Activated T-helper 9 cell treated with anti-CD3 and anti-CD28 coated beads, Interleukin-2, amount 50 U/mL, for 16 hours (primary cell): Measurements from ENCODE around the gene PKP4.
"Not testable (repeated sequence)": the region's sequence is repeated elsewhere in the genome, so short reads cannot be mapped to it uniquely, and the experiment has no call there.

Source experiments
- DNase-seq: peaks from one replicate; pipeline ENCODE4 v3.0.0-alpha.2; 2020; ENCODE audit warnings: low read depth

PKP4 gene

DNA sequence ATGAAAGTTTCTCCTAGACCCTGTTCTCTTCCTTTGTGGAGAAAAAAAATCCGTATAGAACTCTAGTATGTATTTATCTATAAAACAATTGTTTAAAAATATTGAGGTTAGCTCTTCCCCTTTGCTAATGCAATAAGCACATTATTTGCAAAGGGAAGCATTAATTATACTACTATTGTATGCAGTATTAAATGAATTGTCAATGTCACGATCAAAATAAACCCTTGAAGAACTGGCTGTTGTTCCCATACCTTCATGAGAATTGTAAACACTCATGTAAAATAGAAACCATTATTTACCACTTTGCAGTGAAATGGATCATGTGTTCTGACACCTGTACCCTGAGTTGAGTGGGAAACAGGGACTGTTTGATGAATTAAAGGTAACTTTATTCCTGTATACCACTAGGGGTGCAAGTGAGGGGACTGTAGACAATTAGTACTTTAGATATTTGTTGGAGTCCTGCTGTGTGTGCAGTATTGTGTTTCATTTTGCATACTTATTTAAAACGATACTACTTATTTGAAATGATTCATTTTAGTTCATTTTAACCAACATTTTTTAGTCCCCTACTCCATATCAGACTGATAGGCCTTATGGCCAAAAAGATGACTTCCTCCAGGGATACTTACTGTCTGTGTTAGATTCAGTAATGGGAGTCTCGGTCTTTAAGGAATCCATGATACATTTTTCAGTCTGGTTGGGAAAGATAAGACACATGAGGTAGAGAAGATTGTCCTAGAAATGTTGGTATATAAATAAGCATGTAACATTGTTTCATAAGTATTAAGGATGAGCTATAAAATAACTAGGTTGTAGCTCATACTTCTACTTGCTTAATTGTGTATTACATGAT, 7.9 kb downstream of the PKP4 start:
- DNase-seq = no peak

DNA sequence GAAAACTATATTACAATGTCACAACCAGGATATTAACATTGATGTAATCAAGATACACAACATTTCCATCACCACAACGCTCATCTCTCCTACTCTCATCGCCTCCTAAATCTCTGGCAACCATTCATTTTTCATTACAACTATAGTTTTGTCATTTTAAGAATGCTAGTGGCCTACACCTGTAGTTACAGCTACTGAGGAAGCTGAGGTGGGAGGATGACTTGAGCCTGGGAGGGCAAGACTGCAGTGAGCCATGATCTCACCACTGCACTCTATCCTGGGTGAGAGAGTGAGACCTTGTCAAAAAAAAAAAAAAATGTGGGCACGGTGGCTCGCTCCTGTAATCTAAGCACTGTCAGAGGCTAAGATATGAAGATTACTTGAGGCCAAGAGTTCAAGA, 10.5 kb downstream of the PKP4 start:
- no peak for DNase-seq

DNA sequence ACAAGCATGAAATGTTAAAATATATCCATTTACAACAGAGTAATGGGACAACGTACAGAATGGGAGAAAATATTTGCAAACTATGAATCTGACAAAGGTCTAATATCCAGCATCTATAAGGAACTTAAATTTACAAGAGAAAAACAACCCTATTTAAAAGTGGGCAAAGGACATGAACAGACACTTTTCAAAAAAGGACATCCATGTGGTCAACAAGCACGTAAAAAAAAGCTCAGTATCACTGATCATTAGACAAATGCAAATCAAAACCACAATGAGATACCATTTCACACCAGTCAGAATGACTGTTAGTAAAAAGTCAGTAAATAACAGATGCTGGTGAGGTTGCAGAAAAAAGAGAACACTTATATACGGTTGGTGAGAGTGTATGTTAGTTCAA, 16.1 kb downstream of the PKP4 start:
- not testable (repeated sequence) for DNase-seq

- not testable (repeated sequence) for DNase-seq
Observed at GRCh38 chr2:158473300-158473699, 16.5 kb downstream of the PKP4 start.

DNA sequence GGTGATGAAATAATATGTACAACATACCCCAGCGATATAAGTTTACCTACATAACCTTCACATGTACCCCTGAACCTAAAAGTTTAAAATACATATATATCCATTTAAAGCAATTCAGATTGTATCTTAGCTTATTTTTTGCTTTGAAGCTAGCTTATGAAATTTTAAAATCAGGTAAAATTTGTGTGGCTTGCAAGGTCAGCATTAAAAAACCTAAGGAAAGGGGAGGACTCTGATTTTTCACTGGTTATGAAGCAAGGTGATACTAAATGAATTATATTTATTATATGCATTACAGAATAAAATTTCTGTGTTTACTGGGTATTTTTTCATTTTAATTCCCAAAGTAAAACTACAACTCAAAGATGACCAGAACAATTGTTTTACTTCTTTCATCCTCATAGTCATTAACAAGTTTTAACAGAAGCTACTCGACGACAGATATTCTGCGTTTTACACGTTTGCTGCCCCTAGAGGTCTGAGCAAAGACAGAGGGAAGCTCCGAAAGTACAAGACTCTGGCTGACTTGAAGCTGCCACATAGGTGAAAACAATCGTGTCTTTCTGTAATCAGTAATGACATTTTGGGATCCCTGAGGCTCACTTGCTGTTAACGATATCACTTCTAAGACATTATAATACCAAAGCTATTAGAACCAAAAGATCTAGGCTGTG, 17.1 kb downstream of the PKP4 start:
- DNase-seq = no peak

GRCh38 chr2:158474526-158475011, 17.8 kb downstream of the PKP4 start:
- DNase-seq = not testable (repeated sequence)

DNA sequence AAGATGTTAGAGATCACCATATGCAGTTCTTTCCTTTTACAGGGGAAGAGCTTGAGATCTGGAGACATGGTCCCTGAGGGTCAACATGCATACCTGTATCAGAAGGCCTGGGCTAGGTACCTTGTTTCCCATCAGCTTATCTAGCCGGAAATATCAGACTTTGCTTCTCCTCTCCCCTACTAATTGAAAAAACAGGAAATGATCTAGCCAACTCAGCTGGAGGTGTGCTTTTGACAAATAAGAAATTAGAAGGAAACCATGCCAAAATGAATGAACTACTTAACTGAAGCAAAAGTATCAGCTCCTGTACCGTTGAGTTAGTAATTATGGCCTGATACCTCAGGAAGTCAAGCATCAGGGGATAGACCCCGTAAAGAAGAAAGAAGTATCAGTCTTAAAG, 20.4 kb downstream of the PKP4 start:
- DNase-seq = no peak

GRCh38 chr2:158478237-158478636, 21.5 kb downstream of the PKP4 start:
- no peak for DNase-seq

DNA sequence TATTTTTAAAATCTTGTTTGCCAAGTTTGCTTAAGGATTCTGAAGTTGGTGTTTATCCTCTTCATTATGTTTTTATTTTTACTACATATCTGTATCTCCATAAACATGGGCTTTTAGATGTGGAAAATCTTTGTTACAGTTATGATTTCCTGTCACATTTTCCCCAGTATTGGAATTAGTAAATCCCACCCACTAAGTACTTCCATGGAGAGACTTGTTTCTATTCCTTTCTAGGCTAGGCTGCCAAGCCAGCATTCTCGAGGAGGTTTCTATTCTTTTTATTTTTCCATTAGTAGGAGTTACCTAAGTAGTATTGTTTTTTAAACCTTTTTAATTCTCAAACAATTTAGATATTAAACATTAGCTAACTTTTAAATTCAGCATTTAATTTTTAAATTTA, 22.1 kb downstream of the PKP4 start:
- DNase-seq = no peak

DNA sequence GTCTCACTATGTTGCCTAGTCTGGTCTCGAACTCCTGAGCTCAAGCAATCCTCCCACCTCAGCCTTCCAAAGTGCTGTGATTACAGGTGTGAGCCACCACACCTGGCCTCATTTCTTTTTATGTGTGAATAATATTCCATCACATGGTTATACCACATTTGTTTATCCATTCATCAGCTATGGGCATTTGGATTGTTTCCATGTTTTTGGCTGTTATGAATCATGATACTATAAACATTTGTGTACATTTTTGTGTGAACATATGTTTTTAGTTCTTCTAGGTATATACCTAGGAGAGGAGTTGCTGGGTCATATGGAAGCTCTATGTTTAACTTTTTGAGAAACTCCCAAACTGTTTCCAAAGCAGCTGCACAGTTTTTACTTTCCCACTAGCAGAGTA, 24.4 kb downstream of the PKP4 start:
- no peak for DNase-seq

DNA sequence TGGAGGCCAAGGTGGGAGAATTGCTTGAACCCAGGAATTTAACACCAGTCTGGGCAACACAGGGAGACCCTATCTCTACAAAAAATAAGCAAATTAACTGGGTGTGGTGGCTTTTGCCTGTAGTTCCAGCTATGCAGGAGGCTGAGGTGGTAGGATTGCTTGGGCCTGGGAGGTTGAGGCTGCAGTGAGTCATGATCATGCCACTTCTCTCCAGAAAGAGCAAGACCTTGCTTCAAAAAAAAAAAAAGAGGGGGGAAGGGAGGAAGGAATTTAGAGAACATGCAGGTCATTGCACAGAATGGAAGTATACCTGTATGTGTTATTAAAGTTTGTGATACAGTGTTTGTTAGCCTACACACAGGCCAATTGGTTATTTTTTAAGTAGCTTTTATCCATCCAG, 25.8 kb downstream of the PKP4 start:
- no peak for DNase-seq

- DNase-seq = no peak
Observed at GRCh38 chr2:158484892-158485556, 28.3 kb downstream of the PKP4 start.

- DNase-seq = no peak
Observed at GRCh38 chr2:158486150-158486969, 29.6 kb downstream of the PKP4 start.

DNA sequence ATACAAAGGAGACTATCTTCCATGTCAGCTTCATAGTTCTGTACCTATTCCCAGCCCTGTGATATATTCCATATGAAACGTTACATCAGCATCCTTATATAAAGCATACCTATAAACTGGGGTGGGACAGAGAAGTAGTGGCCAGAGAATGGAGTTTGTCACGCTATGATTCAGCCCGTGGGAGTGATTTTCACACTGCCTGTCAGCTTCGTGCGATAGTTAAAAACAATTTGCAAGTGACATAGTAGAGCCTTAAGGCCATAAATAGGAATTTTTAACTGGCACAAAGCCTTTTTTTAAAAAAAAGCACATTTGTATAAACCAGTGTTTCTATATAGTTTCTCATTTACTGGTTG, 30.2 kb downstream of the PKP4 start:
- no peak for DNase-seq

- DNase-seq = no peak
Observed at GRCh38 chr2:158487419-158487818, 30.7 kb downstream of the PKP4 start.

- no peak for DNase-seq
Observed at GRCh38 chr2:158488442-158489216, 31.9 kb downstream of the PKP4 start.

DNA sequence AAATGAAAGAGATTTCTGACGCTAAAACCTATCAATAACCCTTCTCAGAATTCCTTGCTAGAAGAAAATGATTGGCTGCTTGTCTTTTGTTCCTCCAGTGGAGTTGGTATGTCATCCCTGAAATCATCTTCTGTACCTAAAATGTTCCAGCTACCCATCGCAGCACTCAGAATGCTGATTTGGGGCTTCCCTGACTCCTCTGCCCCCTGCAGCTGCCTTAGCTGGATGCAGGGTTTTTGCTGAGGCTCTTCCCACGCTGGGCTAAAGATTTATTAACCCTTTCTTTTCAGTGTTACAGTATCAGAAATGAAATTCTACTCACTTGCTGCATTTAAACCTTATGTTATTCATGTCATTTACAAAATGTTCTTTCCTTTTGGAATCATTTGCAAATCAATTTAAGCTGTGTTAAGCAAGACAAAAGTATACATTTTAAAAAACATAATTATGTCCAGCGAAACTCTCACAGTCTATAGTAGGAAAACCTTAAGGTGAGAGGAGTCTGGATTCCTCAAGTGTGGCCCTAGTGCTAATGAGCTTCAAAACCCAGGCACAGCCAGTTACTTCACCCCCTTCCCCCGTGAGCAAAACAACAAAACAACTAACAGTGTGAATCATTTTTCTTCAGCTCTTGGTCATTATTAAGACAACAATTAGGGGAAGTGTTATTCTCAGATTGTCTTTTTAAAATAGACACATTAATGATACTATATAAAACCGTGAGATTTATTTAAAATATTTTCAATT, 32.8 kb downstream of the PKP4 start:
- no peak for DNase-seq

- no peak for DNase-seq
Observed at GRCh38 chr2:158491072-158491471, 34.3 kb downstream of the PKP4 start.

DNA sequence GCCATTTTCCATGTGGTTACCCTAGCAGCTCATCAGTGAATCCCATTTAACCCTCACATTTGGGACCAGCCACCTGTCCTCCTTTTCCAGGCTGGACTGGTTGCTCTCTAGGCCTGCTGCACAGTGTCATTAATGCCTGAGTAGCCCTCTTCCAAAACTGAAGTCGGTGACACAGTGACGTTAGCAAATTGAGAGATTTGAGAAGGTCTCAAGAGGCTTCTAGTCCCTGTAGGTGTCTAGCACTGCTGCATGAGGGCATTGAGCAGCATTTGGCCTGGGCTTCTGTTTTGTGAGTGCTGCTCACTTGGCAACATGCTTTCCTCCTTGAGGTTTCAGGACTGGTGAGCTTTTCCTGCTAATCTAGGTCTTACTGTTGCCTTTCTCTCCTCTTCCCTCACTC, 36.7 kb downstream of the PKP4 start:
- no peak for DNase-seq

DNA sequence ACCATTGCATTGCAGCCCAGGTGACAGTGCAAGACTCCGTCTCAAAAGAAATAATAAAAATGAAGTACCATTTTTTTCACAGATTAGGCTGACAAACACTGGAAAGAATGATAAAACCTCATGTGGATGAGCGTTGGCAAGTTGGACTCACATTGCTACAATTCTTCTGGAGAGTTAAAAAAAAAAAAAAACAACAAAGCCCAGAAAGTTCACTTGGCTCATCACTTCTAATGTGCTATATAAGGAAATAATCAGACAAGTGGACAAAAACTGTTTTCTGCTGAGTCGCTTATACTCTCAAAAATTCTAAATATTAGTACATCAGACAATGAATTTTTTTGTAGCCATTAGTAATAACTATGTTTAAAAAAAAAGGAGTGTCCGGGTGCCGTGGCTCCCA, 38.4 kb downstream of the PKP4 start:
- DNase-seq = no peak

- DNase-seq = no peak
Observed at GRCh38 chr2:158496986-158497385, 40.2 kb downstream of the PKP4 start.
